NCI-H526 treated with DMSO at 0.1 percent for 48 hours (cell line): ENCODE data around the gene ASB7.

ENCODE experiments used
- DNase-seq: peaks from one replicate; lab custom pipeline; 2025; lab: John Stamatoyannopoulos, UW

The ASB7 gene

DNA sequence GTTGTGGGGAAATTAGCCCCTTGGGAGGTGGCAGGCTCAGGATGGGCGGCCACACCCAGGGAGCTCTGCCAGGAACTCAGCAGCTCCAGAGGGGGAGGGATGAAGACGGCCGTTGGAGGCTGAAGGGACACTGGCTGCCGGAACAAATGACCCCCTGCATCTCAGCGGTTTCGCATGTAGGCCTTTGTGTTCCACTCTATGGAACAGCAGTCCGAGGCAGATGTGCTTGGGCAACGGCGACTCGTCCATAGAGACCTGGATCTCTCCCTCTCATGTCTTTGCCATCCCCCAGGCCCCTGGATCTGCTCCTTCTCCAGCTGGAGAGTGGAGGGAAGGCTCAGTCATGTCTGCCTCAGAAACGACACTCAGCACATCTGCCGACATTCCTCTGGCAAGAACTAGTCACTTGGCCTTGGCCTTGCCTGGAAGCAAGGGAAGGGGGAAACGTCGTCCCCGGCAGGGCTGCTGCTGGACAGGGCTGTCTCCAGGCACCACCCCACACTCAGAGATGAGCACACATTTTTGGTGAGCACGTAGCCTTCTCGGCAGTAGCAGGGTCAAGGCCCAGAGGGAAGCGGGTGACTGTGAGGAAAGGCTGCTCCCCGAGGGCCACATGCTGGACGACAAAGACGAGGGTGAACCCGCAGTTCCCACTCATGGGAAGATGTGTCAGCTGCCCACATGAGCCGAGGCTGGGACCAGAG, 83.8 kb downstream of the ASB7 start:
- peak; percentile 17 for DNase-seq

GRCh38 chr15:100686725-100687473, 84.5 kb downstream of the ASB7 start:
- DNase-seq, result no peak

GRCh38 chr15:100687582-100688141, 85.3 kb downstream of the ASB7 start:
- no peak for DNase-seq

DNA sequence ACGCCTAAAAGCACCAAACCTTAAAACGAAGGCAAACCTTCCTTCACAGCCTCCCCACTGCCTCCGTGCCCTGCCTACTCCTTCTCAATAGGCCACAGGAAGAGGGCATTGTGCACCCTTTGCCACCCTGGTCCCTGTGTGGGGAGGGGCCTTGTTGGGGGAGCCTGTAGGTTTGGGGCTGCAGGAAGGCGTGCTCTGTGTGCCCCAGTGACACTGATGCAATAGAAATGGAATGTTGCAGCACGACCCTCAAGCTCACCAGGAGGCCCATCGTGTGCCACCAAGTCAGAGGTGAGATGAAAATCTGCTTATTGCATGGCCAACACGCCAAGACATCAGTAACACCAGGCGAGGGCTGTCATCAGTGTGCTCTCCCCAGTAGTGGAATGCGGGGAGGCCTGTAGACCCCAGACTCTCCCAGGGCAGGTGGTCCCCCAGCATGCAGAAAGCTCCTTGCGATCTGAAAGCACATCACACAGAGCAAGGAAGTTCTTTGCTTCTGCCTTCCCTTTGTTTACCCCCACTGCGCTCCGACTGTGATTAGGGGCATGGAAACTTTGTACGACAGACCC, 86.2 kb downstream of the ASB7 start:
- DNase-seq, result no peak

- DNase-seq, result no peak
Observed at GRCh38 chr15:100689131-100689899, 86.9 kb downstream of the ASB7 start.

DNA sequence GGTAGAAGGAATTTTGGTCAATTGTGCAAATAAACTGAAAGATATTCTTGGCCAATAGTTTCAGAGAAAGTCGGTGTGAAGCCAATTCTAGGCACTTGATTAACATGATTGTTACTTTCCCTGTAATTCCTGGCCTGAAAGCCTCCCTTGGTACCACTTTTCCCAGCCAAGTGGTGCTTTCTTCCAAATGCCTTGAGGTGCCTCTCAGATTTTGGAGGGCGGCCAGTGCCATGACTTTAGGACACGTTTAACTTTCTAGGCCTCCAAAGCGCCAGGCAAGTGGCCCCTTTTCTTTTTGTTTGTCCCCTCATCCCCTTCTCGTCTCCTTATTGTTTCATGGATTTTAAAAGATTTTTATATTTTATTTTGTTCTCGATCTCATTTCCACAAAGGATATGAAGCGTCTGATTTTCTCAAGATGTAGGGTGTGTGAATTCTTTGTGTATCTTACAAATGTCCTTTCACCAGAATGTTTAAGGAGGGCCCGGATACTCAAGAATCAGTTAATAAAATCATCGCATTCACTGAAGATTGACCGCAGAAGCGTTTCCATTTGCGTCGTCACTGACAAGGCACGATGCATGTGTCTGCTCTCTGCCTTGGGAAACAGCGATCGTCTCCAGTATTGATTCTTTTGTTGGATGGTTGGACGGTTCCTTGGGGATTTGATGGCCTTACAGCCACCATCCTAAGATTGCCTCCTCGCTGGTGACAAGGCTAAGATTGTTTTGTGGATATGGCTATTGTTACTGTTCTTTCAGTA, 87.8 kb downstream of the ASB7 start:
- no peak for DNase-seq

DNA sequence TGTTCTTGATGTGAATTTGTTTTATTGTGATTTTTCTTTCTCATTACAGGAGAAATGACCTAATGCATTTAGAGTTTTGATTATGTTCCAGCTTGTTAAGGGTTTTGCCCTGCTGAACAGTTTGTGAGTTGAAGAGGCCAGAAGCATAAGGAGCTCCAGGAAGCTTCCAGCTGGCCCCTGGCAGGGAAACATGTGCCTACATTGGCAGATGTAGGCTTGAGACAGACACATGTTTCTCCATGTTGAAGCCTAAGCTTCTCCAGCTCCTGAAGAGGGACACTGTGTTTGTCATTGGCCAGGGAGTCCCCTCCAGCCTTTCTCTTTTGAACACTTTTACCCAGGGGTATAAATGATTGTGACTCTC, 88.4 kb downstream of the ASB7 start:
- DNase-seq, result no peak

DNA sequence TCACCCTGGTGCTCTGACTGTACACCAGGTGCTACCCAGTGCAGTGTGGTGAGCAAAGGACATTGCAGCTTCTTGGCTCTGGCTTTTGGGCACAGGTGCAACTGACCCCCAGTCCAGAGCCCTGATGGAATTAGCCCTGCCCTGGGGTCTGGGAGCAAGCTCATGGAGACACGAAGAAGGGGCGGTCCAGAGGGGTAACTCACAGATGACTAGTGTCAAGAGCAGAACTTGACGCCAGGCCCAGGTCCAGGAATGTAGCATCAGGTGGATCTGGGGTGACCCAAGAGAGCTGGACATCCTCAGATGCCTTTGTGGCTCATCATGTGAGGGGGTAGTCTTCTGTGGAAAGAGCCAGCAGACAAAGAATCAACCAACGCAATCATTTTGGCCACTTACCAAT, 88.9 kb downstream of the ASB7 start:
- no peak for DNase-seq

GRCh38 chr15:100692246-100692645, 89.9 kb downstream of the ASB7 start:
- DNase-seq, result no peak

DNA sequence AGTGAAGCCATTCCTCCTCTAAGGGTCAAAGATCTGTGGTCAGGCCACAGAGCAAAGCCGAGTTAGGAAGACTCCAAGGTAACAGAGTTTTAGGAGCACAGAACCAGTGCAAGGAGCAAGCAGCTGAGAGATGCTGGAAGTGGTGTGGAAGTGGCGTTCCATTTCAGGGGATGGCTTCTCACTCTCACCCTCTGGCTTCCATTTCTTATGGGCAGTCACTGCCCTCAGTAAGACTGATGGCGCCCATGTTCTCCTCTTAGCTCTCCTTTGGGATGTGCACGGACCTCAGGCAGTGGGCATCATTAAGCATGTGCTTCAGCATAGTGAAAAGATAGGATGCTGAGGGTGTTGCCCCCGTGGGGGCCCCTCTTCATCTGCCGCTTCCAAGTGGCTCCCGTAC, 90.3 kb downstream of the ASB7 start:
- no peak for DNase-seq

DNA sequence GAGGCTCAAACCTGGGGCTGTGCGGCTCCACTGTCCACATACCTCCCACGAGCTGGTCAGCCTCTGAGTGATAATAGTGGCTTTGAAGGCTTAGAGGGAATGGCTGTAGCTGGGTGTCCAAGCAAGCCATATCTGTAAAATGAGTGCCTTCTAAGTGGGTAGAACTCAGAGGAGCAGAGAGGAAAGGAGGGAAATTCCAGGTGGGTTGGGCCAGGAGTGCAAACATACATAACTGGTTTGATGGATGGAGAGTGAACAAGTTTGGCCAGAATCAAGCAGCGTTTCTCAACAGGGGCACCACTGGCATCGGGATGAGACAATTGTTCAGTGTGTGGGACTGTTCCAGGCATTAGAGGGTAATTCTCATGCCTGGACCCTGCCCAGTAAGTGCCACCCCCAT, 91.1 kb downstream of the ASB7 start:
- no peak for DNase-seq

DNA sequence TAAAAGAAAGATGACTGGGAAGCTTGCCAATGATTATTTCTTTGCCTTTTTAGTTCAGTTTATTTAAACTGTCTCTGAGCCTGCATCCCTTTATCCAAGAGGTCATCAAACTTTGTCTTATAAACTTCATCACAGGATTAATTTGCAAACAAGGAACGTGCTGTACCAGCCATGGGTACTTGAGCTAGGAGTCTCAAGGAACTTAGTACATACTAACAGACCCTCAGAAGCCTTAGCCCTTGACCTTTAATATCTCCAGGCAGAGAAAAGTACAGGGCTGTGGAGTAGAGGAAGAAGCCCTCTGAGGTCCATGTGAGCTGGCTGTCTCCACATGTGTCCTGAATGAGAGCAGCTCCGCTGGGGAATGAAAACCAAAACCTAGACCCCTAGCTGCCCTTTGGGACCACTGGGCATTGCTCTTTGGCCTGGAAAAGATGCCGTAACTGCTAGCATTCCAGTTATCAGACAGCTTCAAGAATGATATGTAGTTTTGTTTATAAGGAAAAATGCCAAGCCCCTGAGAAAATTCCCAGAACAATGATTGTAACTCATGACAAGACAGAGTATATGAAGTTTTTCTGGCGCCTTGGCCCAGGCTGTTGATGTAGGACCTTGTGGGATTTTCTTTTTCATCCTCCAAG, 92.1 kb downstream of the ASB7 start:
- DNase-seq, result no peak

- no peak for DNase-seq
Observed at GRCh38 chr15:100695048-100695447, 92.7 kb downstream of the ASB7 start.

- no peak for DNase-seq
Observed at GRCh38 chr15:100696452-100696851, 94.1 kb downstream of the ASB7 start.
